Measurements from ENCODE around the gene CNP.
"Not testable (repeated sequence)": the region's sequence is repeated elsewhere in the genome, so short reads cannot be mapped to it uniquely, and the experiment has no call there.

CNP gene

GRCh38 chr17:41966463-41967140 is at the start of gene CNP:
Gene CNP, plus strand, starts transcription at chr17:41966795. Its CDS starts 90 bp downstream, at chr17:41966885.
- DNase-seq (ENCODE audit: low read depth, low spot score), result peak; percentile 81

- no peak for DNase-seq (ENCODE audit: low read depth, low spot score)
Observed at GRCh38 chr17:41917192-41917591, 49.4 kb upstream of the CNP start.

DNA sequence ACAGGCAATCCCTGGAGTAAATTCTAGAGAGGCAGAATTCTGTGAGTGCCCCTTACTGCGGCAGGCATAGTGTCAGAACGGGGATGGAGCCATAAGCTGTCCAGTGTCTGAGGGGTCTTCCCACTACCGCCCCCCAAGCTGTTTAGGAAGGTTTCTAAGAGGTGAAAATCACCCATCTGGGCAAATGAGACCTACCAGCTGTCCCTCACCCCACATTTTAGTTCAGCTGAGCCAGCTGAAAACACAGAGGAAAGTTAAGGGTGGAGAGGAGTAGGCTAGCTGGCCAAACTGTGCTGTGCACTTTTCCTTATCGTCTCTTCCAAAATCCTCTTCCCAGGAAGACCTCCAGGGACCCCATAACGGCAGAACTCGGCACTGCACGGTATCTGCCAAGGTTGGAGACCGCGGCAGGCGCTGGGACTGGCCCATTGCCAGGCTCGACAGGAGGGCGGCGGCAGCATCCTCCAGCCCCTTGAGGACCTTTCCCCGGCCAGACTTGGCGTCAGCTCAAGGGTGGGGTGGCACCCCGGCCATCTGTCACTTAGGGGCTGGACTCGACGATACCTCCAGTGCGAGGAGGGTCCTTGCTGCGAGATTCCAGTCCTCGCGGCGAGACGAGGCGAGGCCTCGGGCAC is 48.8 kb upstream of the CNP start:
- DNase-seq (ENCODE audit: low read depth, low spot score), result peak; percentile 30

- DNase-seq (ENCODE audit: low read depth, low spot score), result peak; percentile 99
Observed at GRCh38 chr17:41918314-41919164, 48.1 kb upstream of the CNP start, which contains the start of gene ACLY. Gene ACLY, minus strand, starts transcription at chr17:41918951. Its CDS starts 5,078 bp downstream, at chr17:41913873.

DNA sequence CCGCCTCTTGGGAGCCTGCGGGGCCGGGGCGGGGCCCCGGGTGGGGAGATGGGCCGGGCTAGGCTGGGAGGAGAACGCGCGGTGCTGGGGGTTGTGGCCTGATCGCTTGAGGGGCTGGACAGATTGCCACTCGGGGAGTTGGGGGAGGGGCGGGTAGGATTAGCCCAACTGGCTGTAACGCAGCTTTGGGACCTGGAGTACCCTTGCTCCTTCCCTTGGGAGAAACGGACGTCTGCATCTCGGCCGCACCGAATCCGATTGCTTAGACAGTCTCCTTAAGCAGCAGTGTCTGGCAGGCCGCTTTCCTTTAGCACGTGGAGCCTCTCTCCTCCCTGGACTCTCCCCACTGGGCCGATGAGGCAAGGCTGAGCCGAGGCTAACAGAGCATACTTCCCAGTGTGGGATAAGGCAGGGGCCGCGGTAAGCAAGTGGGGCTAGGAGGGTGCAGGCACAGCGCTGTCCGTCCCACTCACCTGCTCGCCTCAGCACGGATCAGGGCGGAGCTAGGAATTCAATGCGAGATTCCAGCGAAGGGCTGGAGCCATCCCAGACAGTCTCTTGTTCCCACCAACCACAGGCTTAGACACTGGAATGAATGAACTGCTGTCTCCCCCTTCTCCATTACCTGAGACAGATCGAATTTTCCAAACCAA is 47.3 kb upstream of the CNP start:
- DNase-seq (ENCODE audit: low read depth, low spot score), result peak; percentile 90

- DNase-seq (ENCODE audit: low read depth, low spot score), result no peak
Observed at GRCh38 chr17:41919840-41920579, 46.6 kb upstream of the CNP start.

GRCh38 chr17:41920580-41920955 is 46.0 kb upstream of the CNP start:
- no peak for DNase-seq (ENCODE audit: low read depth, low spot score)

DNA sequence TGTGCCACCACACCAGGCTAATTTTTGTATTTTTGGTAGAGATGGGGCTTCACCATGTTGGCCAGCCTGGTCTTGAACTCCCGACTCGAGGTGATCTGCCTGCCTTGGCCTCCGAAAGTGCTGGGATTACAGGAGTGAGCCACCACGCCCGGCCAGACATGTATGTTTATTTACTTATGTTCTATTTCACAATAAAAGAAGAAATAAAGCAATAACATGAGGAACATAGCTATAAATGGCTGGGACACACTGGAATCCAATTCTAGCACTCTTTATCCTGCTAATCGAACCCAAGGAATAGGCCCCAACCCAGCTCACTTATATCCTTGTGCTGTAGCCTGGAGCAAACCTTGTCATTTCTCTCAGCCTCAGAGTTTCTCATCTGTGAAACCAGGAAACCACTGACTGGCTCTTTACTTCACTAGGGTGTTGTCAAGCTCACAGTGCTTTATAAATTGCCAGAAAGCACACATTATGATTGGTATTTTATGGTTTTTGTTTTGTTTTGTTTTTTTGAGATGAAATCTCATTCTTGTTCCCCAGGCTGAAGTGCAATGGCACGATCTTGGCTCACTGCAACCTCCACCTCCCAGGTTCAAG is 40.5 kb upstream of the CNP start:
- DNase-seq (ENCODE audit: low read depth, low spot score), result no peak

- DNase-seq (ENCODE audit: low read depth, low spot score), result no peak
Observed at GRCh38 chr17:41928693-41929251, 37.8 kb upstream of the CNP start.

DNA sequence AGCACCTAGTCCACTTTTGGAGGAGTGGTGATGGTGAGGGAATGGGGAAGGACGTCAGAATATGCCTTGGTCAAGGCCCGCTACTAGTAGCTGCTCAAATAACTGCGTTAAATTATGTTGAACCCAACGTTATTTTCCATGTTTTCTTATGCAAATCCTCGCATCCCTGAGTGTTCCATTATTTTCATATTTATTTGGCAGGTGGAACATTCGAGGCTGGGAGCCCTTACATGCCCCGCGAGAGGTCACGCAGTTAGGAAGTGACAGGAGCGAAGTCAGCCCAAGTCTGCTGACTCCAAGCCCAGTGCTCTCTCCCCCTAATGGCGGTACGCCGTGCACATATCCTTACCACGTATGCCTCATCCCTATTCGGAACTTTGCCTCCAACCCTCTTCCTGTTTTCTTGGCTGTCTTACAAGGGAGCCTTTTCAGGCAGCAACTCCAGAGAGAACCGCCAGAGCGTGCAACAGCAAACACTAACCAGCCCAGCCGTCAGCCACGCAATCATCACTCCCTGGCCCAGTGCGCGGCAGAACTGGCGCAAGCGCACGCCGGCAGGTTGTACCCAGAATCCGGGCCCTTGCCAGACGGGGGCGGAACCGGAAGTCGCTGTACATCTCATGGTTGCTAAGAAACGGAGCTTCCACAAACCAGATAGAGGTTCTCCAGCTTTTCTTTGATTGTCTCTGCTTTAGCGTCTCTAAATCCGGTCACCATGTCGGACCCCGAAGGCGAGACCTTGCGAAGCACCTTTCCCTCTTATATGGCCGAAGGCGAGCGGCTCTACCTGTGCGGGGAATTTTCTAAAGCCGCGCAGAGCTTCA is 36.4 kb upstream of the CNP start, which contains the start of gene ODAD4:
Gene ODAD4, plus strand, starts transcription at position 609 of the 824 bp plus-strand sequence. Its CDS starts 107 bp downstream, at position 716.
- DNase-seq (ENCODE audit: low read depth, low spot score), result peak; percentile 97

- not testable (repeated sequence) for DNase-seq (ENCODE audit: low read depth, low spot score)
Observed at GRCh38 chr17:41930833-41931156, 35.8 kb upstream of the CNP start.

DNA sequence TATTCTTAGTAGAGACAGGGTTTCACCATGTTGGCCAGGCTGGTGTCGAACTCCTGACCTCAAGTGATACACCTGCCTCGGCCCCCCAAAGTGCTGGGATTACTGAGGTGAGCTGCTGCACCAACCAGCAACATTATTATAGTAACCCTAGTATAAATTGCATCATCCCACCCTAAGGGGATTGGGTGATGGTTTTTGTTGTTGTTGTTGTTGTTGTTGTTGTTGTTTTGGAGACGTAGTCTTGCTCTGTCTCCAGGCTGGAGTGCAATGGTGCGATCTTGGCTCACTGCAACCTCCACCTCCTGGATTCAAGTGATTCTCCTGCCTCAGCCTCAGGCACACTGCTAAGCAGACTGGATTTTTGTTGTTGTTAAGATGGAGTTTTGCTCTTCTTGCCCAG is 34.9 kb upstream of the CNP start:
- not testable (repeated sequence) for DNase-seq (ENCODE audit: low read depth, low spot score)

- no peak for DNase-seq (ENCODE audit: low read depth, low spot score)
Observed at GRCh38 chr17:41932816-41933389, 33.7 kb upstream of the CNP start.

DNA sequence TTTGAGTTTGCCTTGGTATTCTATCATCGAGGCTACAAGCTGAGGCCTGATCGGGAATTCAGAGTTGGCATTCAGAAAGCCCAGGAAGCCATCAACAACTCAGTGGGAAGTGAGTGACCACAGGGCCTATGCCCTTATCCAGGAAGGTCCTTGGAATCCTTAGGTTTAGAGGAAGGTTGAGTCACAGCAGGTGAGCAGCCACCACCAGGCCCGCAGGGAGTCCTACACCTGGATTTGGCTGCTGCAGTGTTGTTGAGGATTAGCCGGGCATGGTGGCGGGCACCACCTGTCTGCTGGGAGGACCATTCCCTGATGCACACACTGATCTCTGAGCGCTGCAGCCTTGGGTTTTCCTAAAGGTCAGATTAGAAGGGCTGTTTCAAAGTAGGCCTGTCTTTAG is 31.0 kb upstream of the CNP start:
- DNase-seq (ENCODE audit: low read depth, low spot score), result no peak

DNA sequence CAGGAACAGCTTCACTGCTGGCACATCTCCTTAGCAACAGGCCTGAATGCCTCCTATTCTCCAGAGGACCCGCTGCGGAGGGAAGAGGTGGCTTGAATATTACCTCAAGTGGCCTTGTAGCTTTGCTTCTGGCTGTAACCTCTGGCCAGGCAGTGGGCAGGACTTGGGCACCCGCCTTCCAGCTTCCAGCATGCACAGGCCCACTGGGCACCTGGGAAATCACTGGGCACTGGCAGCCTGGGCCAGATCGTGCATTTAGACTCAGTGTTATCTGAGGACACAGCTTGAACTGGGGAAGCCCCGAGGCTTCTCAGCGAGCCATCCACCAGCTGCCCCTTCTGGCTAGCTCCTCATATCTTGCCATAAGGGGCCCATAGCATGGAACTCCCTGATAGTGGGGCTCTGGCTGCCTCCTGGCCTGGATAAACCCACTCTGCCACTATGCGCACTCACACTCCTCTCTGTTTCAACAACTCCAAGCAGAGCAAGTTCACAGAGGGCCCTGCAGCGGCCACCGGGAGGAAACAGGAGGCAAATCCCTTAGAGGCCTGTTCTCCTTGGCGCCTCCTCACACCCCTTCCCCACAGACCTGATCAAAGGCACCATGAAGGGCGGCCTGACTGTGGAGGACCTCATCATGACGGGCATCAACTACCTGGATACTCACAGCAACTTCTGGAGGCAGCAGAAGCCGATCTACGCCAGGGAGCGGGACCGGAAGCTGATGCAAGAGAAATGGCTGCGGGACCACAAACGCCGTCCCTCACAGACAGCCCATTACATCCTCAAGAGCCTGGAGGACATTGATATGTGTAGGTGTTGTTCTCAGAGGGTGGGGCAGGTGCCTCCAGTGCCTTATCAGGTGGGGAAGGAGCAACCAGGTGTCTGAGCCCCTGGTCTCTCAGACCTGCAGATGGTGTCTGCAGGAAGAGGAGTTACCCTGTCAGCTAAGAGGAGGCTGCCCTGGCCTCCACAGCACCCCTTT is 28.3 kb upstream of the CNP start:
- no peak for DNase-seq (ENCODE audit: low read depth, low spot score)

- no peak for DNase-seq (ENCODE audit: low read depth, low spot score)
Observed at GRCh38 chr17:41939044-41939692, 27.4 kb upstream of the CNP start.

DNA sequence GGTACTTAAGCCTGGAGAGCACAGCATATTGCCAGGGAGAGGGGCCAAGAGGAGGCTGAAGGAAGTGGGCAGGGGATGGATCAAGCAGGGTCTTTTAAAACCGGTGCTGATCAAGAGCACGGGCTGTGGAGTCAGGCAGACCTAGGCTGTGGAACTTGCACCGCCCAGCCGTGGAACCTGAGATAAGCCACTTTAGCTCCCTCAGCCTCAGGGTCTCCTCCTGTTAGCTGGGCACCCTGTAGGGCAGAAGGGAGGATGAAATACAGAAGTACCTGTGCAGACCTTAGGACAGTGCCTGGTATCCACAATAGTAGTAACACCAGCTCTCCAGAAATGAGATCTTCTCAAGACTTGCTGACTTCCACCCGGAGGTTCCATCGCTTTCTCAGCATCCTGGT is 26.9 kb upstream of the CNP start:
- no peak for DNase-seq (ENCODE audit: low read depth, low spot score)

All from ELF-1 (cell line).